NCI-H1694 (cell line): ENCODE data around the gene TOR1A.
"Not testable (repeated sequence)": the region's sequence is repeated elsewhere in the genome, so short reads cannot be mapped to it uniquely, and the experiment has no call there.

ENCODE experiments used
- DNase-seq: peaks from one replicate; lab custom pipeline; 2025; lab: John Stamatoyannopoulos, UW

The TOR1A gene

DNA sequence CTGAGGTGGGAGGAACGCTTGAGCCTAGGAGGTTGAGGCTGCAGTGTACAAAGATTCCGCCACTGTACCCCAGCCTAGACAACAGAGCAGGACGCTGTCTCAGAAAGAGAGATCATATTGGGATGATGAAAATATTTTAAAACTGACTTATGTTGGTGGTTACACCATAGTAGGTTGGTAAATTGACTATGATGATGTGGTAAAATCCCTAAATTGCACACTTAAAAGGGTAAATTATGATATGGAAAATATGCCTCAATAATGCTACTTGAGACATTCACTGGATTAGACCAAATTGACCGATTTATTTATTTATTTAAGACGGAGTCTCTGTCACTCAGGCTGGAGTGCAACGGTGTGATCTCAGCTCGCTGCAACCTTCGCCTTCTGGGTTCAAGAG is 42.8 kb downstream of the TOR1A start:
- DNase-seq = no peak

- DNase-seq = no peak
Measured at GRCh38 chr9:129779560-129780190, 44.3 kb downstream of the TOR1A start.

- no peak for DNase-seq
Measured at GRCh38 chr9:129778469-129778868, 45.5 kb downstream of the TOR1A start.

DNA sequence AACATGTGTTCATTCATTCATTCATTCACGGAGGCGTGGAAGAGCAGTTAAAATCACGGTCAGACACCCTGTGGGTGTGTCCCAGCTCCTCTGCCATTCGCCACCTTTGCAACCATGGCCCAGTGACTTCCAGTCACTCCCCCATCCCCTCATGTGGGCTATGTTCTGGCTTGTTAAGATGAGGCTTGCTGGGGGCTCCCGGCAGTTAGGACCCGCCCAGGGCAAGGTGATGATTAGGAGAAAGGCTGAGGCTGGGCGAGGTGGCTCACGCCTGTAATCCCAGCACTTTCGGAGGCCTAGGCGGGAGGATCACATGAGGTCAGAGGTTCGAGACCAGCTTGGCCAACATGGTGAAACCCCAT is 46.2 kb downstream of the TOR1A start:
- no peak for DNase-seq

GRCh38 chr9:129776938-129777768 is 46.8 kb downstream of the TOR1A start:
- no peak for DNase-seq

GRCh38 chr9:129776566-129776937 is 47.4 kb downstream of the TOR1A start:
- DNase-seq = no peak

DNA sequence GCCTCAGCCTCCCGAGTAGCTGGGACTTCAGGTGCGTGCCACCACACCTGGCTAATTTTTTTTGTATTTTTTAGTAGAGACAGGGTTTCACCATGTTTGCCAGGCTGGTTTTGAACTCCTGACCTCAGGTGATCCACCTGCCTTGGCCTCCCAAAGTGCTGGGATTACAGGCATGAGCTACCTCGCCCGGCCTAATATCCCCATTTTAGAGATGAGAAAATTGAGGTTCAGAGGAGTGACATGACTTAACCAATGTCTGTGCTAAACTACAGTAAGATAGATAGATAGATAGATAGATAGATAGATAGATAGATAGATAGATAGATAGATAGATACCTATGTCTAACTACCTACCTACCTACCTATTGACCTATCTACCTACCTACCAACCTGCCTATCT is 47.8 kb downstream of the TOR1A start:
- not testable (repeated sequence) for DNase-seq

DNA sequence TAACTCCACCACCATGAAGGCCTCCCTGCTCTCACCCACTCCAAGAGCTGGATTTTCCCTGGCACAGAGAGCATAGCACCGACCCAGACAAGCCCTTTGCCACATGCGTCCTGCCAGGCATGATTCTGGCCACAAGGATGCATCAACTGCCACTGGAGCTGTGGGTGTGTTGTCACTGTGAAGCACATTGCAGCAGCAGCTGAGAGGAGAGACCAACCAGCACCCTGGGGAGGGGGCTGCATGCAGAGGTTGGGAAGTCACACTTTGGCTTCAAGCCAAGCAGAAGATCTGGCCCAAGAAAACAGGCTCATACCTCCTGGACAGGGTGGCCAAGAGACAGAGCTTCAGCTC is 48.5 kb downstream of the TOR1A start:
- DNase-seq = no peak

GRCh38 chr9:129774791-129775447 is 49.0 kb downstream of the TOR1A start:
- no peak for DNase-seq

GRCh38 chr9:129773262-129774048 is 50.5 kb downstream of the TOR1A start:
- DNase-seq = no peak

GRCh38 chr9:129770741-129771140 is 53.2 kb downstream of the TOR1A start:
- DNase-seq = no peak

DNA sequence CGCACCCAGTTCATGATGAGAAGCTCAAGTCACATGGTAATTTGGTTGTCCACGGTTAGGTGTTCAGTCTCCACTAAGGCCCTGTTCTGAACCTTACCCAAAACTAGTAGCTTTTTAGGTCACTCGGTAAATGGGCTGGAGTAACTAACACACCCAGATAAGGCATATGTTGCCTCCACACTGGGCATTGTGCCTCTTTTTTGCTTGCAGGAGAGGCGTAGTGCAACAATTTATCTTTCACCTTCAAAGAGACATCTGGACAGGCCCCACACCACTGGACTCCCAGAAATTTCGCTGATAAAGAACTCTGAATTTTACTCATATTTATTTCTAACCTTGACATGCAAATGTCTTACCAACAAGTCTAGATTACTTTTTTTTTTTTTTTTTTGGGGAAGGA is 54.3 kb downstream of the TOR1A start:
- no peak for DNase-seq

GRCh38 chr9:129768486-129768885 is 55.5 kb downstream of the TOR1A start:
- DNase-seq = no peak

- no peak for DNase-seq
Measured at GRCh38 chr9:129765764-129766317, 58.1 kb downstream of the TOR1A start.

GRCh38 chr9:129762985-129763926 is 60.7 kb downstream of the TOR1A start:
- no peak for DNase-seq
